ENCODE data around the gene FBXO44.

- TF ChIP-seq ZNF311 (tag by site-specific recombination; IDR thresholded peaks at IDR 0.05; ENCODE audit: borderline replicate concordance), result no peak
- TF ChIP-seq ZNF623 (tag by site-specific recombination; IDR thresholded peaks at IDR 0.05), result no peak
- TF ChIP-seq ZNF202 (tag by site-specific recombination; IDR thresholded peaks at IDR 0.05; ENCODE audit: borderline replicate concordance), result no peak
- no peak for TF ChIP-seq CTCF (tag by site-specific recombination; IDR thresholded peaks at IDR 0.05)
- no peak for TF ChIP-seq ZNF157 (tag by site-specific recombination; IDR thresholded peaks at IDR 0.05)
- no peak for TF ChIP-seq SCRT2 (tag by site-specific recombination; IDR thresholded peaks at IDR 0.05)
- TF ChIP-seq ZNF629 (tag by site-specific recombination; IDR thresholded peaks at IDR 0.05), result no peak
- TF ChIP-seq REST (tag by site-specific recombination; IDR thresholded peaks at IDR 0.05), result no peak
- no peak for TF ChIP-seq YY1 (tag by site-specific recombination; IDR thresholded peaks at IDR 0.05)
- no peak for TF ChIP-seq ZNF660 (tag by site-specific recombination; IDR thresholded peaks at IDR 0.05)
Observed at GRCh38 chr1:11678442-11678841, 23.8 kb downstream of the FBXO44 start.
